Naive thymus-derived CD8-positive, alpha-beta T cell (primary cell): ENCODE results near the gene SLC13A3. TPM values are rescaled to one million over a fixed set of nuclear protein-coding genes. Genes with fewer than 3 reads are reported as not detected.

Experiments
- ATAC-seq, 2 donors: fragments of 150-1000 bp; cut with Tn5 transposase in 1 of 2; sonication (Bioruptor Pico), chemical (Tn5 transposase) in 1 of 2; 1 replicate in 1 of 2; 2 replicates in 1 of 2; pipeline ENCODE4 v1.10.0; 2021; ENCODE audit warnings: mild to moderate bottlenecking in 2 of 2, moderate library complexity in 2 of 2
- POLR2A ChIA-PET: fragments of 350-600 bp; sonication (Branson Sonifier 250); formaldehyde crosslinking; loops from one replicate; lab custom pipeline; 2021; ENCODE audit warnings: antibody characterized with exemption; lab: Charles Lee
- DNase-seq, 10 donors: peaks; one replicate each; pipeline versions ENCODE4 v3.0.0 to v3.0.0-alpha.2; 2020 to 2022
- H3K27ac Mint-ChIP-seq, 10 donors: one replicate each; pipeline ENCODE4 v1.8.0; 2020 to 2022; ENCODE audit warnings: mild to moderate bottlenecking in 10 of 10, mixed read lengths in 10 of 10, moderate library complexity in 4 of 10, inconsistent platforms in 1 of 10
- H3K27me3 Mint-ChIP-seq, 5 donors: one replicate each; pipeline ENCODE4 v1.8.0; 2021 to 2022; ENCODE audit warnings: mixed read lengths in 5 of 5
- H3K36me3 Mint-ChIP-seq, 3 donors: one replicate each; pipeline ENCODE4 v1.8.0; 2020 to 2022; ENCODE audit warnings: mixed read lengths in 3 of 3, mild to moderate bottlenecking in 2 of 3, inconsistent platforms in 1 of 3
- H3K4me1 Mint-ChIP-seq, 4 donors: one replicate each; pipeline ENCODE4 v1.8.0; 2021 to 2022; ENCODE audit warnings: mixed read lengths in 4 of 4
- H3K4me3 Mint-ChIP-seq, 10 donors: one replicate each; pipeline ENCODE4 v1.8.0; 2020 to 2022; ENCODE audit warnings: mild to moderate bottlenecking in 10 of 10, mixed read lengths in 10 of 10, moderate library complexity in 6 of 10, inconsistent platforms in 1 of 10
- H3K9me3 Mint-ChIP-seq, 9 donors: one replicate each; pipeline ENCODE4 v1.8.0; 2020 to 2022; ENCODE audit warnings: mixed read lengths in 9 of 9, mild to moderate bottlenecking in 3 of 9, inconsistent platforms in 1 of 9, moderate library complexity in 1 of 9
- polyA plus RNA-seq, 3 donors: library from polyadenylated mRNA; unstranded; fragments of 300-500 nt; fragmentation: Illumina TruSeq; gene quantifications; one replicate each; pipeline ENCODE4 v1.2.3, GENCODE V29; 2021
- total RNA-seq, 8 experiments: library from RNA in 2 of 8; stranded (reverse) in 2 of 8; gene quantifications; one replicate each; pipeline ENCODE4 v1.2.3 and lab custom pipeline; 2021 to 2026

The SLC13A3 gene
- total and polyA plus RNA-seq, 5 experiments from 2014 or later, result 0.31 TPM; not detected in 4

DNA sequence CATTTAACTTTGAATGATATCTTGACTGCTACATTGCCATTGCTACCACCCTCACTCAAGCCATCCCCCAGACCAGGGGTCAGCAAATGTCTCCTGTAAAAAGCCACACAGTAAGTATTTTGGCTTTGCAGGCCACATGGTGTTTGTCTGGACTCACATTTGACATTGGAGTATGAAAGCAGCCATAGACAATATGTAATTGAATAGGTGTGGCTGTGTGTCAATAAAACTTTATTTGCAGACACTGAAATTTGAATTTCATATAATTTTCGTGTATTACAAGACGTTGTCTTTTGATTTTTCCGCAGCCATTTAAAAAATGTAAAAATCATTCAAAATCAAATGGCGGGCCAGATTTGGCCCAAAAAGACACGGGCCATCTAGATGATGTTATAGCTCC lies 64.5 kb downstream of the SLC13A3 start:
- no peak for ATAC-seq
- peaks cover 0 to 2% (median 0%) of the 10 kb centered on the region in 5 donors for H3K27me3 Mint-ChIP-seq
- DNase-seq, result no peak
- H3K36me3 Mint-ChIP-seq, result no peaks in the 10 kb centered on the region
- H3K4me3 Mint-ChIP-seq, result no peak overlapping the region
- no peak overlapping the region for H3K27ac Mint-ChIP-seq
- POLR2A ChIA-PET, result no interaction called here
- H3K9me3 Mint-ChIP-seq, result no peaks in the 10 kb centered on the region
- H3K4me1 Mint-ChIP-seq, result peaks cover 0 to 5% (median 2%) of the 10 kb centered on the region in 4 donors

GRCh38 chr20:46584508-46584907 lies 66.8 kb downstream of the SLC13A3 start:
- POLR2A ChIA-PET, result no interaction called here
- no peak overlapping the region for H3K27ac Mint-ChIP-seq
- no peak overlapping the region for H3K4me3 Mint-ChIP-seq
- H3K9me3 Mint-ChIP-seq, result peaks cover 0 to 2% (median 0%) of the 10 kb centered on the region in 9 donors
- H3K36me3 Mint-ChIP-seq, result no peaks in the 10 kb centered on the region
- no peak for DNase-seq
- peaks cover 0 to 5% (median 2%) of the 10 kb centered on the region in 4 donors for H3K4me1 Mint-ChIP-seq
- H3K27me3 Mint-ChIP-seq, result peaks cover 0 to 7% (median 5%) of the 10 kb centered on the region in 5 donors
- ATAC-seq, result no peak

DNA sequence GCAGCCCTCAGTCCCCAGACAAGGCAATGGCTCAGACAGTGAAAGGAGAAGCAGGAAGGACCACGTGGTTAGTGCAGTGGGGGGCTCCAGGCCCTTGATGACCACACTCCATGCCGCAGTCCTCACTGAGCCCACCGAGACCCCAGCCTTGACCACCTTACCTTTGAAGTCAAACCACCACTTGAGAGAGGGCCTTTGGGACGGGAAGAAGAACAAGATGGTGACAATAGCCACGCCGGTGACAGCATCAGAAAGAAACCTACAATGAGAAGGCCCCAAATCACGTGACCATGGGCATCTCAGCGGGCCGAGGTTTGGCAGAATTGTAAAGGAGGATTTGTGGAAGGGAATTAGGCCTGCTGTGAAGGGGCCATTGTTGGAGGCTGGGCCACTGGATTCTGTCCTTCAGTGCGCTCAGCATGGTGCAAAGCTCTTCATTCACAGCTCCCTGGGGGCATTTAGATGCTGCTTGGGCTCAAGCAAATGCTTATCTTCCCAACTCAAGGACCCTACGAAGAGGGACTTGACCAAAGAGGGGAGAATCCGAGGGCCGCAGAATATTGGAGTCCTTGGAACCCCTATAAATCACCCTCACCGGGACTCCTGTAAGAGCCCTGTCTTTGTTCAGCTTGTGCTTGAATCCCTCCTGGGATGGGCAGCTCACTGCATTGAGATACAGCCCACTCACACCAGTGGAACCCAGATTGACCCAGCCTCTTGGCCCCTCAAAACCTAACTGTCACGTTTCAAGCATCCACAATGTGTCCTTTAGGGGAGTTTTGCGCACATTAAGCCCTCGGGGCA lies 67.6 kb downstream of the SLC13A3 start:
- DNase-seq, result no peak
- Mint-ChIP-seq H3K4me1 (no peaks in the 10 kb centered on the region), H3K36me3 (no peaks in the 10 kb centered on the region), H3K9me3 (peaks cover 0 to 2% (median 0%) of the 10 kb centered on the region in 9 donors), H3K4me3 (no peak overlapping the region), H3K27ac (no peak overlapping the region), H3K27me3 (peaks cover 0 to 16% (median 7%) of the 10 kb centered on the region in 5 donors)
- POLR2A ChIA-PET, result no interaction called here
- no peak for ATAC-seq

DNA sequence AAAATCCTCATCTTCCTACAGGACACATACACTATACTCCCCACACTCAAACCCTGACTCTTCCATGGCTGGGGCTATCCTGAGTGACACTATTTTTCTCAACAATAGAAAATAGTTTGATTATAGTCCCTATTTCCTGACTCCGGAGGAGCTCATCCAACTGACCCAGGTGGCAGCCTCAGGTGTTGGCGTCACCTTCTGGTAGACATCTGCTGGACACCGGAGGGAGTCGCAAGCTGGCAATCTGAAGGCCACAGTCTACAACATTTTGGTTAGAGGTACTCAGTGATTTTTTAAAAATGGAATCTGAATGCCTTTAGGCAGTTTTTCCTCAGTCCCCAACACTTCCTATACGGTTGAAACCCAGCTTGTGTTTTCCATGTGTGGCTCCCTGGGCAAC lies 68.6 kb downstream of the SLC13A3 start:
- Mint-ChIP-seq H3K4me3 (no peak overlapping the region), H3K36me3 (no peaks in the 10 kb centered on the region), H3K4me1 (no peaks in the 10 kb centered on the region), H3K27me3 (peaks cover 0 to 17% (median 9%) of the 10 kb centered on the region in 5 donors), H3K27ac (no peak overlapping the region), H3K9me3 (peaks cover 0 to 2% (median 0%) of the 10 kb centered on the region in 9 donors)
- DNase-seq, result no peak
- POLR2A ChIA-PET, result no interaction called here
- no peak for ATAC-seq

- H3K4me3 Mint-ChIP-seq, result no peak overlapping the region
- peaks cover 0 to 17% (median 9%) of the 10 kb centered on the region in 5 donors for H3K27me3 Mint-ChIP-seq
- no peaks in the 10 kb centered on the region for H3K36me3 Mint-ChIP-seq
- H3K27ac Mint-ChIP-seq, result no peak overlapping the region
- ATAC-seq (no peak), DNase-seq (no peak)
- POLR2A ChIA-PET, result no interaction called here
- H3K9me3 Mint-ChIP-seq, result peaks cover 0 to 2% (median 0%) of the 10 kb centered on the region in 9 donors
- no peaks in the 10 kb centered on the region for H3K4me1 Mint-ChIP-seq
Observed at GRCh38 chr20:46581391-46581790, 69.9 kb downstream of the SLC13A3 start.

DNA sequence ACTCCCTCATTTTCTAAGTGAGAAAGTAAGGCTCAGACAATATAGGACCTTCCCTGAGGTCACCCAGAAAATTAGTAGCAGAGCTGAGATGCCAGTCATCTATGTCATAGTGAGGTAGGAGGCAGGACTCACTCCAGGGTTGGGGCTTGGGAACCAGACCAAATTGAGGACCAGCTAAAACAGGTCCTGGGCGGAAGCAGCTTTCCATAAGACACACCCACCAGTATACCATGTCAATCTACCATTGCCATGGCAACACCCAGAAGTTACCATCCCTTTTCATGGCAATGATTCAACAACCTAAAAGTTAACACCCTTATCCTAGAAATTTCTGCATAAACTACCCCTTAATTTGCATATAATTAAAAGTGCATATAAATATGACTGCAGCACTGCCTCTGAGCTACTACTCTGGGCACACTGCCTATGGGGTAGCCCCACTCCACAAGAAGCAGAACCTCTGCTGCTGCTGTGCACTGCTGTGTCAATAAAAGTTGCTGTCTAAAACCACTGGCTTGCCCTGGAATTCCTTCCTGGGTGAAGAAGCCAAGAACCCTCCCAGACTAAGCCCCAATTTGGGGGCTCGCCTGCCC lies 70.5 kb downstream of the SLC13A3 start:
- H3K4me1 Mint-ChIP-seq, result no peaks in the 10 kb centered on the region
- H3K4me3 Mint-ChIP-seq, result no peak overlapping the region
- no peak overlapping the region for H3K27ac Mint-ChIP-seq
- POLR2A ChIA-PET, result no interaction called here
- H3K36me3 Mint-ChIP-seq, result no peaks in the 10 kb centered on the region
- DNase-seq, result no peak
- peaks cover 0 to 2% (median 0%) of the 10 kb centered on the region in 9 donors for H3K9me3 Mint-ChIP-seq
- ATAC-seq, result no peak
- H3K27me3 Mint-ChIP-seq, result peaks cover 0 to 17% (median 9%) of the 10 kb centered on the region in 5 donors

GRCh38 chr20:46578745-46579144 lies 72.5 kb downstream of the SLC13A3 start:
- DNase-seq, result no peak
- no peak overlapping the region for H3K4me3 Mint-ChIP-seq

DNA sequence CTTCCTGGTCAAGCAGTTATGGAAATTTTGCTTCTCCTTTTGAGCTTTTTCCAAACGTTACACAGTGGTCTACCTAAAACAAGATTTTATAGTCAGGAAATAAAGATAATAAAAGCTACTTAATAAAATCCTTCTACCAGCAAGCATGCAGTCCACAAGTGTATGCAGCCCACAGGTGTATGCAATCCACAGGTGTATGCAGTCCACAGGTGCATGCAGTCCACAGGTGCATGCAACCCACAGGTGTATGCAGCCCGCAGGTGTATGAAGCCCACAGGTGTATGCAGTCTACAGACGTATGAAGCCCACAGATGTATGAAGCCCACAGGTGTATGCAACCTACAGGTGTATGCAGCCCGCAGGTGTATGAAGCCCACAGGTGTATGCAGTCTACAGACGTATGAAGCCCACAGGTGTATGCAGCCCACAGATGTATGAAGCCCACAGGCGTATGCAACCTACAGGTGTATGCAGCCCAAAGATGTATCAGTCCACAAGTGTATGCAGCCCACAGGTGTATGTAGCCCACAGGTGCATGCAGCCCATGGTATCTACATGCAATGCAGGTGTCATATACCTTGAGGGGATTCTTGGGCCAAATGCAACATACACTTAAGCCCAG lies 74.4 kb downstream of the SLC13A3 start:
- POLR2A ChIA-PET, result no interaction called here
- peaks cover 0 to 25% (median 11%) of the 10 kb centered on the region in 5 donors for H3K27me3 Mint-ChIP-seq
- H3K36me3 Mint-ChIP-seq, result no peaks in the 10 kb centered on the region
- no peak overlapping the region for H3K4me3 Mint-ChIP-seq
- DNase-seq (no peak), ATAC-seq (no peak)
- H3K27ac Mint-ChIP-seq, result no peak overlapping the region
- H3K4me1 Mint-ChIP-seq, result no peaks in the 10 kb centered on the region
- peaks cover 0 to 2% (median 0%) of the 10 kb centered on the region in 9 donors for H3K9me3 Mint-ChIP-seq

More at GRCh38 chr20:46578745-46579144, 72.5 kb downstream of the SLC13A3 start:
- Mint-ChIP-seq H3K36me3 (no peaks in the 10 kb centered on the region), H3K9me3 (peaks cover 0 to 2% (median 0%) of the 10 kb centered on the region in 9 donors), H3K4me1 (no peaks in the 10 kb centered on the region), H3K27me3 (peaks cover 0 to 17% (median 10%) of the 10 kb centered on the region in 5 donors), H3K27ac (no peak overlapping the region)
- POLR2A ChIA-PET, result no interaction called here
- ATAC-seq, result no peak

GRCh38 chr20:46575937-46576461 lies 75.3 kb downstream of the SLC13A3 start:
- peaks cover 0 to 19% (median 8%) of the 10 kb centered on the region in 5 donors for H3K27me3 Mint-ChIP-seq
- no peak overlapping the region for H3K27ac Mint-ChIP-seq
- H3K36me3 Mint-ChIP-seq, result no peaks in the 10 kb centered on the region
- H3K4me3 Mint-ChIP-seq, result no peak overlapping the region
- H3K4me1 Mint-ChIP-seq, result no peaks in the 10 kb centered on the region
- DNase-seq (no peak), ATAC-seq (no peak)
- POLR2A ChIA-PET, result no interaction called here
- no peaks in the 10 kb centered on the region for H3K9me3 Mint-ChIP-seq

DNA sequence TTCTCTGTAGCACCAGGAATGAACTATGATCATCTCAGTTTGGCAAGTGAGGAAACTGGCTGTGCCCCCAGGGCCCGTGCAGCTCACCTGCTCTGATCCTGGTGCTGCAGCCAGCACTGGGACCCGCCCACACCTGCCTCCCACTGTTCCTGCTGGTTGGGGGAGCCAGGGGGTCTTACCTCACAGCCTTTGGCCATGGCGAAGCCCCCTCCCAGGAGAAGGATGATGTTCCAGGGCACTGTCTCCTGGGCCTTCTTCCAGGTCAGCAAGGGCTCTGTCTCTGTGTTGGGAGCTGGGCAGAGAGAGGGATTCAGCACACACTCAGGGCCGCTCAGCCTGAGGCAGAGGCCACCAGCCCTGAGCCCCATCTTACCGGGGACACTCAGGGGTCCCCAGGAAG lies 75.9 kb downstream of the SLC13A3 start:
- Mint-ChIP-seq H3K36me3 (no peaks in the 10 kb centered on the region), H3K27me3 (peaks cover 0 to 19% (median 6%) of the 10 kb centered on the region in 5 donors), H3K27ac (no peak overlapping the region), H3K4me3 (no peak overlapping the region), H3K4me1 (no peaks in the 10 kb centered on the region), H3K9me3 (no peaks in the 10 kb centered on the region)
- DNase-seq (no peak), ATAC-seq (no peak)
- POLR2A ChIA-PET, result no interaction called here

- DNase-seq (no peak), ATAC-seq (no peak)
- no peaks in the 10 kb centered on the region for H3K9me3 Mint-ChIP-seq
- POLR2A ChIA-PET, result no interaction called here
- peaks cover 0 to 13% (median 6%) of the 10 kb centered on the region in 5 donors for H3K27me3 Mint-ChIP-seq
- no peaks in the 10 kb centered on the region for H3K36me3 Mint-ChIP-seq
- H3K27ac Mint-ChIP-seq, result no peak overlapping the region
- no peak overlapping the region for H3K4me3 Mint-ChIP-seq
- no peaks in the 10 kb centered on the region for H3K4me1 Mint-ChIP-seq
Observed at GRCh38 chr20:46573788-46574584, 77.3 kb downstream of the SLC13A3 start.

DNA sequence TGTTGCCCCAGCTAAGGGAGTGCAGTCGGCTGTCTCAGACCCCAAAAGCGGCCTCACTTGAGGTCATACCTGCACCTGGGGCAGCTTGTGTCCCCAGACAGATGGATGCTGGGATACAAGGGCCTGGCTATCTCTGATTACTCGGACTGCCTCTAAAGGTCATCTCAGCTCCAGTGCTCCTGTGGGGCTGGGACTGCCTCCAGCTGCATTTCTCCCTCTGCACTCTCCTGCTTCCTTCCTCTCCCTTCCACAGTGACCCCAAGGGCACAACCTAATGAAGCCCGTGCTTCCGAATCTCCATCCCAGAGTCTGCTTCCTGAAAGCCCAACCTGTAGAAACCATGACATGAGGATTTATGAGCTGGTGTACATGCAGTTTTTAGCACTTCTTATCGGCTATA lies 78.0 kb downstream of the SLC13A3 start:
- Mint-ChIP-seq H3K4me1 (no peaks in the 10 kb centered on the region), H3K27ac (no peak overlapping the region), H3K4me3 (no peak overlapping the region), H3K36me3 (no peaks in the 10 kb centered on the region), H3K27me3 (peaks cover 0 to 12% (median 3%) of the 10 kb centered on the region in 5 donors), H3K9me3 (no peaks in the 10 kb centered on the region)
- DNase-seq, result no peak
- no peak for ATAC-seq
- POLR2A ChIA-PET, result no interaction called here
